GM13977 (cell line): ENCODE results near the gene PLXNB2.

Experiments used
- DNase-seq: peaks from one replicate; pipeline ENCODE4 v3.0.0; 2012; ENCODE audit warnings: low spot score
- in situ Hi-C: fragments of 300-500 bp; cut with MboI; formaldehyde crosslinking; loops from one replicate; pipeline ENCODE4 v1.12.0; 2022; ENCODE audit warnings: low sequenced_read_pairs, low pct_unique_long_range_greater_than_20kb, mixed read lengths, inconsistent platforms; ENCODE audit not compliant: unreplicated experiment
- TF ChIP-seq, protein P1 (sequence below): IDR thresholded peaks from 2 replicates; pipeline ENCODE4 v1.5.1; 2012; ENCODE audit warnings: mild to moderate bottlenecking, control low read depth; ENCODE audit not compliant: insufficient read depth; ENCODE audit errors: extremely low read depth, missing control alignments

Gene PLXNB2

DNA sequence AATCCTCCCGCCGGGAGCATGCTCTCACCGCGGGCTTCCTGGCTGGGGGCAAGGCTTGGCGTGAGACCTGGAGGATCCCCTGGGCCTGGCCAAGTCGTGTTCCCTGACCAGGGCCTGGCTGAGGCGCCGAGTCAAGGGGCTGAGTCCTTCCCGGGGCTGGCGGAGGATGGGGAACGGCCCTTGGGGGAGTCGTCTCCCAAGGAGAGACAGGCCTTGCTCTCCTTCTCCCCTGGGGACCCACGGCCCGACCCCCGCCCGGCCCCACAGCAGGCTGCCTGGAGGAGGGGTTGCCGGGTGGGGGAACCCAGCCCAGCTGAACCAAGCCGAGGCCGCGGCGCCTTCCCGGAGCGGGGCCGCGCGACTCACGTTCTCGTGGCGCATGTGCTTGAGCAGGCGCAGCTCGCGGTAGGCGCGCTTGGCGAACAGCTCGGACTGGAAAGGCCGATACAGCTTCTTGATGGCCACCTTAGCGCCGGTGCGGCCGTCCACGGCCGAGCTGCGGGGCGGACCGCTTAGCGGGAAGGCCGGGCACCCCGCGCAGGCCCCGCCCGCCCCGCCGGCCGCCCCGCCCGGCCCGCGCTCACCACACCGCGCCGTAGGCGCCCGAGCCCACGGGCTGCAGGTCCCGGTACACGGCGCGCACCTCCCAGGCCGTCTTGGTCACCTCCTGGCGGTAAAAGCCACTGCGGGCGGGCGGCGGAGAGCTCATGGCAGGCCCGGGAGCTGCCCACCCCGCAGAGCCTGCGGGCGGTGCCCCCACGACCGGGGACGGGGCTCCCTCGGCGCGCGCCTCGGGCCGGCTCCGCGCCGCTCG lies 46.4 kb downstream of the PLXNB2 start:
- TF ChIP-seq, protein P1, sequence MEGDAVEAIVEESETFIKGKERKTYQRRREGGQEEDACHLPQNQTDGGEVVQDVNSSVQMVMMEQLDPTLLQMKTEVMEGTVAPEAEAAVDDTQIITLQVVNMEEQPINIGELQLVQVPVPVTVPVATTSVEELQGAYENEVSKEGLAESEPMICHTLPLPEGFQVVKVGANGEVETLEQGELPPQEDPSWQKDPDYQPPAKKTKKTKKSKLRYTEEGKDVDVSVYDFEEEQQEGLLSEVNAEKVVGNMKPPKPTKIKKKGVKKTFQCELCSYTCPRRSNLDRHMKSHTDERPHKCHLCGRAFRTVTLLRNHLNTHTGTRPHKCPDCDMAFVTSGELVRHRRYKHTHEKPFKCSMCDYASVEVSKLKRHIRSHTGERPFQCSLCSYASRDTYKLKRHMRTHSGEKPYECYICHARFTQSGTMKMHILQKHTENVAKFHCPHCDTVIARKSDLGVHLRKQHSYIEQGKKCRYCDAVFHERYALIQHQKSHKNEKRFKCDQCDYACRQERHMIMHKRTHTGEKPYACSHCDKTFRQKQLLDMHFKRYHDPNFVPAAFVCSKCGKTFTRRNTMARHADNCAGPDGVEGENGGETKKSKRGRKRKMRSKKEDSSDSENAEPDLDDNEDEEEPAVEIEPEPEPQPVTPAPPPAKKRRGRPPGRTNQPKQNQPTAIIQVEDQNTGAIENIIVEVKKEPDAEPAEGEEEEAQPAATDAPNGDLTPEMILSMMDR: no peak
- in situ Hi-C loops: no loop called here
- DNase-seq: peak; percentile 86

DNA sequence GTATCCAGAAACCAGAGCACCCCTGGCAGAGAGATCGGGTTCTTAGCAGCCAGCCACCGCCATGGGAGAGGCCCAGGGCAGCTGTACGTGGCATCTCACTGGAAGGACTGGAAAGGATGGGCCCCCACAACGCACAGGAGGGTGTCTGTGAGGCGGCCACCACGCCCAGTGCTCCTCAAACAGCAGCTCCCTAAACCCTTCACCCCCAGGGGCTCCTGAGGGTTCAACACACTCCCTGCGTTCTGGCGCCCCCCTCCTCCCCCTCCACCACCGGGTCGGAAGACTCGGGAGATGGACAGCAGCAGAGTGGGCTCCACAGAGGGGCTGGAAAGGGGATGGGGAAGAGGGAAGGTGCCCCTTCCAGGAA lies 47.0 kb downstream of the PLXNB2 start:
- TF ChIP-seq, protein P1: no peak
- DNase-seq: no peak
- in situ Hi-C loops: no loop called here

DNA sequence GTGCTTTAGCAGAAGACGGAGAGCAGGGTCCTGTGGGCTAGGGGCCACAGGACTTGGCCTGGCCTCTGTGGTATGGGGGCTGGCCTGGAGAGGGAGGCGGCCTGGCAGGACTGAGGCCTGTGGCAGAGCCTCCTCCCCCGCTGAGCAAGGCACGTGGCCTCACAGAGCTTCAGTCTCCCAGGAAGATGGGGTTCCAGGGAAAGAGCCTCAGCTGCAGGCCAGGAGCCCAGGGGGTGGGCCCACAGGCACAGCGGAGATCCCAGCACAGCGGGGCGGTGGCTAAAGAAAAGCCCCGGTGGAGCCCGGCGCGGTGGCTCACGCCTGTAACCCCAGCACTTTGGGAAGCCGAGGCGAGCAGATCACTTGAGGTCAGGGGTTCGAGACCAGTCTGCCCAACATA lies 48.1 kb downstream of the PLXNB2 start:
- DNase-seq: no peak
- TF ChIP-seq, protein P1: no peak
- in situ Hi-C loops: loop anchor here (10.0 kb wide), 1 partner anchor 235 kb away; no protein-coding TSS in a partner anchor

DNA sequence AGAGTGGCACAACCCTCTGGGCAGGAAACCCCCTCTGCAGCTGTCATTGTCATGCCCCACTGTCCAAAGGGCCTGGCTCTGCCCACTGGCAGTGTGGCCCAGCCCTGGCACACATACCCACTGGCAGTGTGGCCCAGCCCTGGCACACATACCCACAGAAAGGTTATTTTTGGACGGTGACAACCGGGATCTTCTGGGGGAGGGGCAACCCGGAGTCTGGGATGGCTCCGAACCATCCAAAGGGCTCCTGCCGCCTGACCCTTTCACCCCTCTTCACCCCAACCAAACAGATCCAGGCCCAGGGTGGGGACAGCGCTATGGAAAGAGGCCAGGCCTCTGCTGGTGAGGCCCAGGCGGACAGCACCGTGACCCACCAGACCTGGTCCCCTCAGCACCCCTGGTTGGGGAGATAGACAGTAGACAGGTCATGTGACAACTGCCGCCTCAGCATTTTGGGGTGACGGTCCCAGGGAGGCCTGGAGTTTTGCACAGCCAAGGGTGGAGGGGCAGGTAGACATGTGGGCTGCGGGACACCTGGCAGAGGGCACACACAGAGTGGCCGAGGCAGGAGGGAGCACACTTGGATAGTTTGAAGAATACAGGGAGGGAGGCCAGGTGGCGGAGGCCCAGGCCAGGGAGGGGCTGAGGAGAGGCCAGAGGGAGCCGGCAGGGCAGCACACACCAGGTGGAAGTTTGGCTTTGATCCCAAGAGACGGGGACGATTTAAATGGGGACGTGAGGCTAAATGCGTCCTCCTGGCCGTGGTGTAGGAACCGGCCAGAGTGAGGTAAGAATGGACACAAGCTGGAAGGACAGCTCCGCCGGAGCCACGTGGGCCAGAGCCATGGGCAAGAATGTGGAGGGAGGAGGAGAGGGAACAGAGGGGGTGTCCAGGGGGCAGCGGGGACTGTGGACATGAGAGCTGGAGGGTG lies 48.8 kb downstream of the PLXNB2 start:
- in situ Hi-C loops: loop anchor here (10.0 kb wide), 1 partner anchor 236 kb away; no protein-coding TSS in a partner anchor

DNA sequence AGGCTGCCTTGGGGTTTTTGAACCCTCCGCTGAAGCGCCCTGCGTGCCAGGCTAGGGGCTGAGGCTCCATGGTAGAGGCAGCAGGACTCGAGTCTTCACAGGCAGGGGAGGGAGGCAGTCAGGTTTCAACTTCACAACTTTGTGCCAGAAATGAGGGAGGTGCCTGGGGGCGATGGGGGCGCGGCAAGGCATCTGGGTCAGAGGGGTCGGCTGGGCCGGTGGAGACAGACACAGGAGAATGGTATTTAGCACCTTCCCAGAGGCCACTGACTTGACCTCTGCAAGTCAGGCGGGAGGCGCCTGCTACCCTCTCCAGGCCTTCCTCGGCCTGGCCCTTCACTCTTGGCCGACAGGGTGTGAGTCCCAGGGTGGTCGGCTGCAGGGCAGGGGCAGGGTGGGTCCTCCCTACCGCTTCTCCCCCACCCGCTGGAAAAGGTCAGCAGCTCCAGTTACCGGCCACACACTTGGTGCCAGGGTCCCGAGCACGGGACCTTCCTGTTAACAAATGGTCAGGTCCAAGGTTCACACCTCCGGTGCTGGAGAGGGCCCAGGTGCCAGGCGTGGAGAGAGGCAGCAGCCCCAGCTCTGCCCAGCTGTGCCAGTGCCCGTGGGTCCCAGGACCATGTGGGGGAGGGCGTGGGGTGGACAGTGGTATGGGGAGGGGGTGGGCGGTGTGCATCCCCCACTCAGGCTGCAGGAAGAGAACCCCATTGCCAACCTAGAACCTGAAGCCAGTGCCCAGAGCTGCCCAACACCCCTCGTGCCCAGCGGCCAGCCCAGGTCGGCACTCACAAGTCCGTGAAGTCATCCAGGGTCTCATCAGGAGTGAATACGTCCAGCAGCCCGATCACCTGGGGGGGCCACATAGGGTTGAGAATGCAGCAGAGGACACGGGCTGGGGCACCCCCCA lies 49.7 kb downstream of the PLXNB2 start:
- no peak for DNase-seq
- in situ Hi-C loops: loop anchor here (10.0 kb wide), 1 partner anchor 237 kb away; no protein-coding TSS in a partner anchor
- TF ChIP-seq, protein P1: no peak

More for the DNA sequence above, 48.8 kb downstream of the PLXNB2 start:
- DNase-seq: no peak
- TF ChIP-seq, protein P1: no peak
